ENCODE results near the gene TBC1D12. TPM values are rescaled to one million over a fixed set of nuclear protein-coding genes. Genes with fewer than 3 reads are reported as not detected.
"Not testable (repeated sequence)": the region's sequence is repeated elsewhere in the genome, so short reads cannot be mapped to it uniquely, and the experiment has no call there.

The TBC1D12 gene
- total RNA-seq, 1 donor from 2014 or later: 13.2 TPM

DNA sequence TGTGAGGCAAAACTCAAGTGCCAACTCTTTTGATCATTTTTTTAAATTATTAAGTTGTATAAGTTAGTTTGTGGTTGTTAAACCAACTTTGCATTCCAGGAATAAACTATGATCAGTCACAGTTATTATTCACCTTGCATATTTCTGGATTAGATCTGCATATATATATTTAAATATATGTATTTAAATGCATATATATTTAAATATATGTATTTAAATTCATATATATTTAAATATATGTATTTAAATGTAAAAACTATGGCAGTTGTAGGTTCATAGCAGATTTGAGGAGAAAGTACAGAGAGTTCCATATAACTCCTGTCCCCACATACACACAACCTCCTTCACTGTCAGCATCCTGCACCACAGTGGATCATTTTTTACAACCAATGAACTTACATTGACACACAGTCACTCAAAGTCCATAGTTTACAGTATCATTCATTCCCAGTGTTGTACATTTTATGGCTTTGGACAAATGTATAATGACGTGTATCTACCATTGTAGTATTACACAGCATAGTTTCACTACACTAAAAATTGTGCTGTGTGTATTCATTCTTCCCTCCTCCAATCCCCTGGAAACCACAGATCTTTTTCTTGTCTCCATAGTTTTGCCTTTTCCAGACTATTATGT lies 49.7 kb downstream of the TBC1D12 start:
- DNase-seq (ENCODE audit: low spot score): no peak

DNA sequence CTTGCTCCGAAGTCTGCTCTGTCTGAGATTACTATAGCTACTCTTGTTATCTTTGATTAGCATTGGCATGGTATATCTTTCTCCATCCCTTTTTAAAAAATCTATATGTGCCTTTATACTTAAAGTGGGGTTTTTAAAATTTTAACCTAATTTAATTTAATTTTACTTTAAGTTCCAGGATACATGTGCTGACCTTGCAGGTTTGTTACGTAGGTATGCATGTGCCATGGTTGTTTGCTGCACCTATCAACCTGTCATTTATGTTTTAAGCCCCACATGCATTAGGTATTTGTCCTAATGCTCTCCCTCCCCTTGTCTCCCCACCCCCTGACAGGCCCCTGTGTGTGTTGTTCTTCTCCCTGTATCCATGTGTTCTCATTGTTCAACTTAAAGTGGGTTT lies 54.6 kb downstream of the TBC1D12 start:
- no peak for DNase-seq (ENCODE audit: low spot score)

GRCh38 chr10:94459385-94459784 lies 57.0 kb downstream of the TBC1D12 start:
- no peak for DNase-seq (ENCODE audit: low spot score)

DNA sequence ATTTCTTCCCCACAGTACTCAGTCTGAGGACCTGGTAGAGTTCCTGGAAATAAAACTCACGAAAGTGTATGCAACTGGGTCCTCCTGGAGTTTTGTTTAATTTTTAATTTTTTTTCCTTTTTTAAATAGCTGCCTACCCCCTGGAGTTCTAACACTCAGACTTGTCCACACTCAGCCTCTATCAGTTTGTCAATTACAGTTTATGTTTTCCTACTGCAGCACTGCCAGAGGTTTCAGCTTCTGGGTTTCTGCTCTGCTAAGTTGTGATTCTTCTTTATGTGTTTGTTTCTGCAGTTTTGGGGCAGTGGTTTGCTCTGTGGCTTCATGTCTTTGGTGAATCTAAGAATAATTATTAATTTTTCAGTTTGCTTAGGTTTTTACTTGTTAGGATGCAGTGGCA lies 59.2 kb downstream of the TBC1D12 start:
- no peak for DNase-seq (ENCODE audit: low spot score)

DNA sequence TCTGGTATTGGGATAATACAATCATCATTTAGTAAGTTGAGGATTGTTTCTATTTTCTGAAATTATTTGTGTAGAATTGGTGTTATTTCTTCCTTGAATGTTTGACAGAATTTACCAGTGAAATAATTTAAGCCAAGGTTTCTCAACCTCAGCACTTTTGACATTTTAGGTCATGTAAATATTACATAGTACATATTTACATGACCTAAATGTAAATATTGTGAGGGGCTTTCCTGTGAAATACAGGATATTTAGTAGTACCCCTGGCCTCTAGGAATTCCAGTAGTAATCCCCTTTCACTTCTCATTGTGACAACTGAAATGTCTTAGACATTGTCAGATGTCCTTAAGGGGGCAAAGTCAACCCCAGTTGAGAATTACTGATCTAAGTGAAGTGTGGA lies 59.8 kb downstream of the TBC1D12 start:
- DNase-seq (ENCODE audit: low spot score): no peak

GRCh38 chr10:94465684-94466083 lies 63.3 kb downstream of the TBC1D12 start:
- DNase-seq (ENCODE audit: low spot score): no peak

DNA sequence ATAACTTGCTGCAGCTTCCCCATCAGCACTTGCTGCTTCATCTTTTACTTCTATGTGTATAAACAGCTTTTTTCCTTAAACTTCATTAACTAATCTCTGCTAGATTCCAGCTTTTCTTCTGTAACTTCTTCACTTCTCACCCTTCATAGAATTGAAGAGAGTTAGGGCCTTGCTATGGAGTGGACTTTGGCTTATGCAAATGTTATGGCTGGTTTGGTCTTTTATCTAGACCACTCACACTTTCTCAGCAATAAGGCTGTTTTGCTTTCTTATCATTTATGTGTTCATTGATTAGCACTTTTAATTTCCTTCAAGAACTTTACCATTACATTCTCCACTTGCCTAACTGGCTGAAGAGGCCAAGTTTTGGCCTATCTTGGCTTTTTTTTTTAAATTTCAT lies 79.1 kb downstream of the TBC1D12 start:
- DNase-seq (ENCODE audit: low spot score): no peak

DNA sequence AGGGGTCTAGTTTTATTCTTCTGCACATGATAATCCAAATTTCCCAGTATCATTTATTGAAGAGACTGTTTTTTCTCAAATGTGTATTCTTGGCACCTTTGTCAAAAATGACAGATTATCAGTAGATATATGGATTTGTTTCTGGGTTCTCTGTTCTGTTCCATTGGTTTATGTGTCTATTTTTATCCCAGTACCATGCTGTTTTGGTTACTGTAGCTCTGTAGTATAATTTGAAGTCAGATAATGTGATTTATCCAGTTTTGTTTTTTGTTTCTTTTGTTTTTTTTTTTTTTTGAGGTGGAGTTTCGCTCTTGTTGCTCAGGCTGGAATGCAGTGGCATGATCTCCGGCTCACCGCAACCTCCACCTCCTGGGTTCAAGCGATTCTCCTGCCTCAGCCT lies 81.6 kb downstream of the TBC1D12 start:
- DNase-seq (ENCODE audit: low spot score): no peak

GRCh38 chr10:94485094-94485493 lies 82.8 kb downstream of the TBC1D12 start:
- no peak for DNase-seq (ENCODE audit: low spot score)

GRCh38 chr10:94487575-94487974 lies 85.2 kb downstream of the TBC1D12 start:
- no peak for DNase-seq (ENCODE audit: low spot score)

- DNase-seq (ENCODE audit: low spot score): no peak
Observed at GRCh38 chr10:94489107-94489506, 86.8 kb downstream of the TBC1D12 start.

GRCh38 chr10:94489976-94490788 lies 87.8 kb downstream of the TBC1D12 start:
- DNase-seq (ENCODE audit: low spot score): no peak

- DNase-seq (ENCODE audit: low spot score): no peak
Observed at GRCh38 chr10:94490789-94491039, 88.4 kb downstream of the TBC1D12 start.

DNA sequence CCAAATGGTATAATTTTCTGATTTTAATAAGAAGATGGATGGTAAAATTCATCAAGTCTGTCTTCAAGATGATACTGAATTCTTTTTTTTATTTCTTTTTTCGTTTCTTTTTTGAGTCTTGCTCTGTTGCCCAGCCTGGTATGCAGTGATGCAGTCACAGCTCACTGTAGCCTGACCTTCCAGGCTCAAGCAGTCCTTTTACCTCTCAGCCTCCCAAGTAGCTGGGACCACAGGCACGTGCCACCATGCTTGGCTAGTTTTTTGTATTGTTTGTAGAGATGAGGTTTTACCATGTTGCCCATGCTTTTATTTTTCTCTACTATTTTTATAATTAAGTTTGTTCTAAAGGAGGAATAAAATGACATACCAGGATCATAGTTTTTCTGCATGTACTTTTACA lies 91.1 kb downstream of the TBC1D12 start:
- no peak for DNase-seq (ENCODE audit: low spot score)

DNA sequence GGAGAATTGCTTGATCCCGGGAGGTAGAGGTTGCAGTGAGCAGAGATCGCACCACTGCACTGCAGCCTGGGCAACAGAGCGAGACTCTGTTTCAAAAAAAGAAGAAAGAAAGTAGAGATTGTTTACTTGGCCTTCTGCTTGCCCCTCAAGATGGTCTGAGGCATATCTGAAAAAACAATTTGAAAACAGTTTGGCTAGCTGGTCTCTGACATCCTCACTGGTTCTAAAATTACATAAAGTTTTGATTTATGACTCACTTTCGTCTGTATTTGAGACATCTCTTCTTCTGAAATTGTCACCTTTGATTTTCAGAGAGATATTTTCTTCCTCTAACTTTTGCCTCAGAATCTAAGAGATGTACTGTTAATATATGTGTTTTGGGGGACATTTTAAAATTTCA lies 93.7 kb downstream of the TBC1D12 start:
- no peak for DNase-seq (ENCODE audit: low spot score)

DNA sequence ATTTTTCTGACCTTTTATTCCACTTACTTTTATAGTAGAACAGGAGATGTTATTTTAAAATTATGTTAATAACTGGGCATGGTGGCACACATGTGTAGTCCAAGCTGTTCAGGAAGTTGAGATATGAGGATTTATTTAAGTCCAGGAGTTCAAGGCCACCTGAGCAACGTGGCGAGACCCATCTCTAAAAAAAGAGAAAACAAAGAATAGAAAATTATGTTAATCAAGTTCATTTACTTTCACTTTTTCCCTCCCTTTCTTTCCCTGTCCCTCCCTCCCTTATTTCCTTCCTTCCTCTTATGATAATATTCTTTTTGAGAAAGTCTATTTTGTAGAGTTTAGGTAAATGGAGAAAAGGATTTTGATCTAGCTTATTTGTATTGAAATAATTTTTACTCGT lies 94.3 kb downstream of the TBC1D12 start:
- DNase-seq (ENCODE audit: low spot score): no peak

GRCh38 chr10:94500063-94500462 lies 97.7 kb downstream of the TBC1D12 start:
- DNase-seq (ENCODE audit: low spot score): no peak

- DNase-seq (ENCODE audit: low spot score): no peak
Observed at GRCh38 chr10:94521276-94522250, 119.2 kb downstream of the TBC1D12 start.

DNA sequence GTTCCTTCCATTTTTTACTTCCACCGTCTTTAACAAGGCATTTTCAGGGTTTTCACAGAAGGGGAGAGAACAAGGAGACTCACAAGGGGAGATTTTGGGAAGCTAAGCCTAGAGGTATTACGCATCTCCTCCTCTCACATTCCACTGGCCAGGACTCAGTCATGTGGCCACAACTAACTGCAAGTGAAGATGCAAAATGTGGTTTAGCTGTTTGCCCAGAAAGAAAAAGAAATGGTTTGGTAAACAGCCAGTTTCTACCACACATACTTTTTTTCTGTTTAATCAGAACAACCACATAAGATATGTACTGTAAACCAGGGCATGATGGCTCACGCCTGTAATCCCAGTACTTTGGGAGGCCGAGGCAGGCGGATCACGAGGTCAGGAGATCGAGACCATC lies 121.8 kb downstream of the TBC1D12 start:
- no peak for DNase-seq (ENCODE audit: low spot score)

- no peak for DNase-seq (ENCODE audit: low spot score)
Observed at GRCh38 chr10:94524711-94525110, 122.4 kb downstream of the TBC1D12 start.

- DNase-seq (ENCODE audit: low spot score): not testable (repeated sequence)
Observed at GRCh38 chr10:94531550-94531949, 129.2 kb downstream of the TBC1D12 start.

GRCh38 chr10:94533027-94533426 lies 130.7 kb downstream of the TBC1D12 start:
- DNase-seq (ENCODE audit: low spot score): no peak
